ENCODE measurements around the gene TAOK2. TPM values are rescaled to one million over a fixed set of nuclear protein-coding genes. Genes with fewer than 3 reads are reported as not detected.

TAOK2 gene
- total RNA-seq, 2 experiments from 2014 or later: 13.1 to 14.1 TPM

DNA sequence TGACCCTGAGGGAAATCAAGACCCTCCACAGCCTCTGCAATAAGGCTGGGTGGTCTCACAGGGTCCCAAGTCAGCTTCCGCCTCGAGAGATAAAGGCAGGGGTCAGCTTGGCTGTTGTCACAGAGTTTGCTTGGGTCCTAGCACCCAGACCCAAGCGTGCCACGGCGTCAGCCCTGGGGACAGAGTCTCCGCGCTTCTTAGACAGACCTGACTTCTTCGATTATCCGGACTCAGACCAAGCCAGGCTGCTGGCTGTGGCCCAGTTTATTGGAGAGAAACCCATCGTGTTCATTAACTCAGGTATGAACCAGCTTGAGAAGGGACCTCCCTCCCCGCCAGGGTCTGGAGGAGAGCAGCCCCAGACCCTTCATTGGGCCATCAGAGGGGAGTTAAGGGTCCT, 49.9 kb downstream of the TAOK2 start:
- TF ChIP-seq CTCF (IDR thresholded peaks at IDR 0.05): no peak
- Histone ChIP-seq H3K4me3 (ENCODE audit: low read length) (no peak overlapping the region), H3K9me3 (ENCODE audit: control insufficient read depth in 1 of 2, insufficient read depth in 1 of 2, low read length in 2 of 2) (peaks cover 0 to 2% of the 10 kb centered on the region in 2 experiments), H3K27me3 (ENCODE audit: control insufficient read depth in 1 of 2, insufficient read depth in 2 of 2, low read length in 2 of 2) (peaks cover 2 to 13% of the 10 kb centered on the region in 2 experiments), H3K27ac (ENCODE audit: low read depth in 1 of 2, low read length in 2 of 2) (no peak overlapping the region), H3K36me3 (ENCODE audit: insufficient read depth, low read length) (no peaks in the 10 kb centered on the region), H3K4me1 (ENCODE audit: insufficient read depth, low read length) (peaks cover 13% of the 10 kb centered on the region)
- Mint-ChIP-seq H3K27ac (no peak overlapping the region), H3K9me3 (no peaks in the 10 kb centered on the region), H3K27me3 (peaks cover 18% of the 10 kb centered on the region), H3K4me3 (no peak overlapping the region), H3K36me3 (ENCODE audit: low read depth) (no peaks in the 10 kb centered on the region), H3K4me1 (ENCODE audit: low read depth) (peaks cover 12% of the 10 kb centered on the region)
- CTCF ChIA-PET: interaction anchor here (1.0 to 1.1 kb wide), 2 partner anchors 9 to 332 kb away, joined by 3 read pairs; no protein-coding TSS in a partner anchor
- DNase-seq (peak in 1 of 14 experiments; percentile 23), ATAC-seq (ENCODE audit: poor library complexity) (no peak)
- POLR2A ChIA-PET: no interaction called here
- intact Hi-C loops (cut with DNase I, micrococcal nuclease): loop anchor here in 1 of 2 experiments (5.0 kb wide), 2 partner anchors 176 to 376 kb away; no protein-coding TSS in a partner anchor

- intact Hi-C loops (cut with DNase I, micrococcal nuclease): loop anchor here in 1 of 2 experiments (5.0 kb wide), 2 partner anchors 177 to 377 kb away; no protein-coding TSS in a partner anchor
- Histone ChIP-seq H3K27me3 (ENCODE audit: control insufficient read depth in 1 of 2, insufficient read depth in 2 of 2, low read length in 2 of 2) (peaks cover 11 to 21% of the 10 kb centered on the region in 2 experiments), H3K9me3 (ENCODE audit: control insufficient read depth in 1 of 2, insufficient read depth in 1 of 2, low read length in 2 of 2) (peaks cover 0 to 4% of the 10 kb centered on the region in 2 experiments), H3K4me1 (ENCODE audit: insufficient read depth, low read length) (peaks cover 13% of the 10 kb centered on the region), H3K4me3 (ENCODE audit: low read length) (no peak overlapping the region), H3K27ac (ENCODE audit: low read depth in 1 of 2, low read length in 2 of 2) (no peak overlapping the region), H3K36me3 (ENCODE audit: insufficient read depth, low read length) (no peaks in the 10 kb centered on the region)
- ChIA-PET CTCF (no interaction called here), POLR2A (no interaction called here)
- ATAC-seq (ENCODE audit: poor library complexity) (no peak), DNase-seq (no peak)
- peaks cover 12% of the 10 kb centered on the region for H3K4me1 Mint-ChIP-seq (ENCODE audit: low read depth)
- H3K27ac Mint-ChIP-seq: no peak overlapping the region
- peaks cover 25% of the 10 kb centered on the region for H3K27me3 Mint-ChIP-seq
- no peak overlapping the region for H3K4me3 Mint-ChIP-seq
- H3K9me3 Mint-ChIP-seq: no peaks in the 10 kb centered on the region
- no peaks in the 10 kb centered on the region for H3K36me3 Mint-ChIP-seq (ENCODE audit: low read depth)
- no peak for TF ChIP-seq CTCF (IDR thresholded peaks at IDR 0.05)
Measured at GRCh38 chr16:30024451-30024850, 50.8 kb downstream of the TAOK2 start.

- POLR2A ChIA-PET: no interaction called here
- intact Hi-C loops (cut with DNase I, micrococcal nuclease): no loop called here
- no peak overlapping the region for H3K27ac Mint-ChIP-seq
Measured at GRCh38 chr16:30025156-30025555, 51.5 kb downstream of the TAOK2 start.

More at GRCh38 chr16:30025156-30025555, 51.5 kb downstream of the TAOK2 start:
- no peaks in the 10 kb centered on the region for H3K36me3 Mint-ChIP-seq (ENCODE audit: low read depth)
- CTCF ChIA-PET: no interaction called here
- DNase-seq (peak in 1 of 14 experiments; percentile 26), ATAC-seq (ENCODE audit: poor library complexity) (no peak)
- no peak overlapping the region for H3K27ac ChIP-seq (ENCODE audit: low read depth in 1 of 2, low read length in 2 of 2)
- peaks cover 0 to 7% of the 10 kb centered on the region in 2 experiments for H3K9me3 ChIP-seq (ENCODE audit: control insufficient read depth in 1 of 2, insufficient read depth in 1 of 2, low read length in 2 of 2)
- no peaks in the 10 kb centered on the region for H3K36me3 ChIP-seq (ENCODE audit: insufficient read depth, low read length)
- peaks cover 18 to 28% of the 10 kb centered on the region in 2 experiments for H3K27me3 ChIP-seq (ENCODE audit: control insufficient read depth in 1 of 2, insufficient read depth in 2 of 2, low read length in 2 of 2)
- H3K4me3 Mint-ChIP-seq: no peak overlapping the region
- H3K4me1 Mint-ChIP-seq (ENCODE audit: low read depth): peaks cover 18% of the 10 kb centered on the region
- H3K4me1 ChIP-seq (ENCODE audit: insufficient read depth, low read length): peaks cover 13% of the 10 kb centered on the region
- no peak overlapping the region for H3K4me3 ChIP-seq (ENCODE audit: low read length)
- no peak for TF ChIP-seq CTCF (IDR thresholded peaks at IDR 0.05)
- no peaks in the 10 kb centered on the region for H3K9me3 Mint-ChIP-seq
- H3K27me3 Mint-ChIP-seq: peaks cover 32% of the 10 kb centered on the region

Data from CD4-positive, alpha-beta T cell (primary cell).